ENCODE measurements around the gene PIK3AP1. TPM values are rescaled to one million over a fixed set of nuclear protein-coding genes. Genes with fewer than 3 reads are reported as not detected.

Gene PIK3AP1
- total RNA-seq, 4 donors from 2014 or later = 1.4 to 3.2 (median 2.8) TPM

DNA sequence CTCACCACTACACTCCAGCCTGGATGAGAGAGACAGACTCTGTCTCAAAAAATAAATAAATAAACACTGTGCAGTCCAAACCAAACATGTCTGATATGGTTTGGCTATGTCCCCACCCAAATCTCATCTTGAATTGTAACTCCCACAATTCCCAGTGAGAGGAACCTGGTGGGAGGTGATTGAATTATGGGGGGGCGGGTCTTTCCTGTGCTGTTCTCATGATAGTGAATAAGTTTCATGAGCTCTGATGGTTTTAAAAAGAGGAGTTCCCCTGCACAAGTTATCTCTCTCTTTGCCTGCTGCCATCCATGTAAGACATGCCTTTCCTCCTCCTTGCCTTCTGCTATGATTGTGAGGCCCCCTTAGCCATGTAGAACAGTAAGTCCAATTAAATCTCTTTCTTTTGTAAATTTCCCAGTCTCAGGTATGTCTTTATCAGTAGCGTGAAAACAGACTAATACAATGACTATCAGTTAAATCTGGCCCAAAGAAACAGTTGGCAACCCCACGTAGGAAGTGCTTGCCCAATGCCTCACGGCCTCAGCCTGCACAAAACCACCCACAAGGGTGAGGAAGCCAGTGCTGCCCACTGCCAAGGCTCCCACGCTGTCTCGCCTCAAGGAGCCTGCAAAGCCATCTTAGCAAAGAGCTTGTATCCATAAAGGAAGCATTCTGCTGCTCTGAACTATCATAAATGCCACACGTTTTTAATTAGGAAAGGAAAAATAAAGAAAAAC is 64.7 kb downstream of the PIK3AP1 start:
- in situ Hi-C loops (cut with MboI; ENCODE audit: low sequenced_read_pairs in 4 of 4) = no loop called here
- ATAC-seq = no peak

DNA sequence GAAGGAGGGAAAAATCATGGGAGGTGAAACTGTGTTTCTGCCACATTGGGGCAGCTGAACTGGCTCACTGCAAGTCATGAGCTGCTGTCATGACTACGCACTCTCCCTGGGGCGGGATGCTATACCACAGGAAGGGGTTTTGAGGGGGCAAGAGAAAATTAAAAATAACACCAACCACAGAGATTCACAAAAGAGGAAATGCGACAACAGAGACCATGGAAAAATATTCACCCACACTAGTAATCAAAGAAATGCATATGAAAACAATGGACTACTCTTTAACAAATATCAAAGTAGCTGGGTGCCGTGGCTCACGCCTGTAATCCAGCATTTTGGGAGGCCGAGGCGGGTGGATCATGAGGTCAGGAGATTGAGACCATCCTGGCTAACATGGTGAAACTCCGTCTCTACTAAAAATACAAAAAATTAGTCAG is 68.3 kb downstream of the PIK3AP1 start:
- TF ChIP-seq POLR2A (IDR thresholded peaks at IDR 0.05) = no peak
- TF ChIP-seq, protein P1, sequence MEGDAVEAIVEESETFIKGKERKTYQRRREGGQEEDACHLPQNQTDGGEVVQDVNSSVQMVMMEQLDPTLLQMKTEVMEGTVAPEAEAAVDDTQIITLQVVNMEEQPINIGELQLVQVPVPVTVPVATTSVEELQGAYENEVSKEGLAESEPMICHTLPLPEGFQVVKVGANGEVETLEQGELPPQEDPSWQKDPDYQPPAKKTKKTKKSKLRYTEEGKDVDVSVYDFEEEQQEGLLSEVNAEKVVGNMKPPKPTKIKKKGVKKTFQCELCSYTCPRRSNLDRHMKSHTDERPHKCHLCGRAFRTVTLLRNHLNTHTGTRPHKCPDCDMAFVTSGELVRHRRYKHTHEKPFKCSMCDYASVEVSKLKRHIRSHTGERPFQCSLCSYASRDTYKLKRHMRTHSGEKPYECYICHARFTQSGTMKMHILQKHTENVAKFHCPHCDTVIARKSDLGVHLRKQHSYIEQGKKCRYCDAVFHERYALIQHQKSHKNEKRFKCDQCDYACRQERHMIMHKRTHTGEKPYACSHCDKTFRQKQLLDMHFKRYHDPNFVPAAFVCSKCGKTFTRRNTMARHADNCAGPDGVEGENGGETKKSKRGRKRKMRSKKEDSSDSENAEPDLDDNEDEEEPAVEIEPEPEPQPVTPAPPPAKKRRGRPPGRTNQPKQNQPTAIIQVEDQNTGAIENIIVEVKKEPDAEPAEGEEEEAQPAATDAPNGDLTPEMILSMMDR (IDR thresholded peaks at IDR 0.05 in 4 of 5, conservative IDR thresholded peaks at IDR 0.05 in 1 of 5) = no peak
- intact Hi-C loops (cut with DNase I; ENCODE audit: low total_unique reads) = no loop called here
- Histone ChIP-seq H3K4me3 (no peak overlapping the region), H3K36me3 (no peaks in the 10 kb centered on the region), H3K9me3 (no peaks in the 10 kb centered on the region), H3K27ac (no peak overlapping the region), H3K4me1 (no peaks in the 10 kb centered on the region), H3K27me3 (no peaks in the 10 kb centered on the region)
- DNase-seq (no peak), ATAC-seq (no peak)
- in situ Hi-C loops (cut with MboI; ENCODE audit: low sequenced_read_pairs in 4 of 4) = no loop called here

More for the DNA sequence above, 64.7 kb downstream of the PIK3AP1 start:
- intact Hi-C loops (cut with DNase I; ENCODE audit: low total_unique reads) = no loop called here
- Histone ChIP-seq H3K27me3 (no peaks in the 10 kb centered on the region), H3K4me3 (no peak overlapping the region), H3K36me3 (no peaks in the 10 kb centered on the region), H3K27ac (no peak overlapping the region), H3K9me3 (no peaks in the 10 kb centered on the region), H3K4me1 (peaks cover 0 to 7% of the 10 kb centered on the region in 2 donors)
- TF ChIP-seq, protein P1 (IDR thresholded peaks at IDR 0.05 in 4 of 5, conservative IDR thresholded peaks at IDR 0.05 in 1 of 5) = no peak
- TF ChIP-seq POLR2A (IDR thresholded peaks at IDR 0.05) = no peak
- DNase-seq = no peak

DNA sequence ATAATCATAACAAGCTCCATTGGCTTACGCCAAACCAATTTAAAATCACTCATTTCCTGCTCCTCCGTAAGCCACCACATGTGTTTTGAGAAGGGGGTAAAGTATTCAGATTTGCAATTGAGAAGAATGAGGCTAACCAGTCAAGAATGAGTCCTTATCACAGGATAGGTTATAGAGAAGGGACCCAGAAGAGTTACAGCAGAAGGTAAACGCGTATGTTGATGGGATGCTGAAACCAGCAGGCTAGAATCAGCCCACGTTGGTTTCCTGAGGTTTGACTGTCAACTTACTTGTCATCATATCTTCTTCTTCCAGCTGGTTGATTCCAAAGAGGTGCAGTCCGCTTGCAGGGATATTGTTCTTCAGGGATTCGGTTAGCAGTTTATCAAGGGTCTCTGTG is 69.4 kb downstream of the PIK3AP1 start:
- Histone ChIP-seq H3K36me3 (no peaks in the 10 kb centered on the region), H3K27me3 (no peaks in the 10 kb centered on the region), H3K4me1 (no peaks in the 10 kb centered on the region), H3K4me3 (no peak overlapping the region), H3K27ac (no peak overlapping the region), H3K9me3 (no peaks in the 10 kb centered on the region)
- in situ Hi-C loops (cut with MboI; ENCODE audit: low sequenced_read_pairs in 4 of 4) (no loop called here), intact Hi-C loops (cut with DNase I; ENCODE audit: low total_unique reads) (no loop called here)
- TF ChIP-seq, protein P1 (IDR thresholded peaks at IDR 0.05 in 4 of 5, conservative IDR thresholded peaks at IDR 0.05 in 1 of 5) = no peak
- no peak for TF ChIP-seq POLR2A (IDR thresholded peaks at IDR 0.05)
- no peak for ATAC-seq
- DNase-seq = no peak

DNA sequence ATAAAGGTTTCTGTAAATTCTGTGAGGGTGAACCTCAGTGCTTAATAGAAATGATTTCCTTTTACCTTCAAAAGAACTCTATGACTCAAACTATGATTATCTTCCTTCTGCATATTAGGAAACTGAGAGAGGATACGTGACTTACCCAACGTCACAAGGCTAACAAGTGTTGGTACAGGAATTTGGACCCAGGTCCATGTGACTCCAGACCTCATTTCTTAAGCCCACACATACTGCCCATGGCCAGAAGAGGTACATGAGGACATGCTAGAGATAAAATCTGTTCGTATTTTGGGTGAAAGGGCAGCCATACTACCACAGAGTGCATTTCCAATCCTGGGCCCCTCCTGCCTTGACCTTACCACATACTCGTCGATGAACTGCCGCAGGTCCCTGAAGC is 72.0 kb downstream of the PIK3AP1 start:
- no peaks in the 10 kb centered on the region for H3K4me1 ChIP-seq
- H3K36me3 ChIP-seq = no peaks in the 10 kb centered on the region
- ATAC-seq (no peak), DNase-seq (no peak)
- TF ChIP-seq, protein P1 (IDR thresholded peaks at IDR 0.05 in 4 of 5, conservative IDR thresholded peaks at IDR 0.05 in 1 of 5) = no peak
- TF ChIP-seq POLR2A (IDR thresholded peaks at IDR 0.05) = no peak
- no peak overlapping the region for H3K27ac ChIP-seq
- H3K27me3 ChIP-seq = no peaks in the 10 kb centered on the region
- no peak overlapping the region for H3K4me3 ChIP-seq
- intact Hi-C loops (cut with DNase I; ENCODE audit: low total_unique reads) = no loop called here
- in situ Hi-C loops (cut with MboI; ENCODE audit: low sequenced_read_pairs in 4 of 4) = no loop called here
- no peaks in the 10 kb centered on the region for H3K9me3 ChIP-seq

Measured in gastrocnemius medialis (tissue), 4 donors.